Renal cortical epithelial cell (primary cell): ENCODE data around the gene RGL3. TPM values are rescaled to one million over a fixed set of nuclear protein-coding genes. Genes with fewer than 3 reads are reported as not detected.
"Not testable (repeated sequence)": the region's sequence is repeated elsewhere in the genome, so short reads cannot be mapped to it uniquely, and the experiment has no call there.

Experiments
- DNase-seq: peaks from one replicate; pipeline ENCODE4 v3.0.0-alpha.2; 2011; ENCODE audit warnings: low read depth
- total RNA-seq: library from RNA; depleted of rRNA; stranded (reverse); fragments of >200 nt; gene quantifications from 2 replicates; pipeline ENCODE4 v1.2.3, GENCODE V29; 2014

Gene RGL3
- total RNA-seq = 1.9 and 11.2 TPM in 2 replicates

DNA sequence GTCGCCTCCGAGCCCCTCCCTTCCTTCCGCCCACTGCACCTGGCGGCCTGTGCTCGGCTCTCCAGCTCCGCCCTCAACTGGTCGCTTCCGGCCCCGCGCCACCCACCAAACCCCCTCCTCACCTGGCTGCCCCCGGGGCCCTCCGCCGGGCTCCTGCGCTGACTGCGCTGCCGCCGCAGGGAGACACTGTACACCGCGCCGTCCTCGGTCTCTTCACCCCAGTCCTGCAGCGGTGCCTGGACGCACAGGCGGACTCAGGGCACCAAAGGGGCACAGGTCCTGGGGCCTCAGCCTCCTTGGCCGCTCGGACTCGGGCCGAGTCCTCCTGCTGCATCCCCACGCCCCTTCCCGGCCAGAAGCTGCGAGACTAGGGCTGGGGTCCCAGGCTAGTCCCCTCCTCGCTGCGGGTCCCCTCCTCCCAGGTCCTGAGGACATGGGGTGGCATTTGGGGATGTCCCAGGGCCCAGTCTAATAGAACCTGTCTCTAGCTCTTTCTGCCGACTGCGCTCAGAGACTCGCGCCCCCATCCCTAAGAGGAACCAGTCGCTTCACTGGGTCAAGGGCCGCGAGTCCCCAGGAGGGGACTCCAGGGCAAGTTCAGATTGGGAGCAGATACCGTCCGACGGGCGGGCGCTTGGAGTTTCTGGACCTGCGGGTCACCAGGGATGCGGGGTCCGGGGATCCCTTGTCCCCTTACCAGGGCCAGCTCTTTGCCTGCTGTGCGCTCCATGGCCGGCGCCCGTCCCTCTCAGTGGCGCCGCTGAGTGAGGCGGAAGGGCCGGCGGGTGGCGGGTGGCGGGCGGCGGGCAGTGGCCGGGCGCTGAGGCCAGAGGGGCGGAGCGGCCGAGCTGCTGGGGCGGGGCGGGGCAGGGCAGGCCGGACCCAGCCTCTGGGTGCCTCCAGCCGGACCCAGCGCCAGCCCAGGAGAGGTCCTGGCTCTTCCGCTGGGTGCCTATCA, at the start of gene RGL3:
RGL3 (minus strand) TSS at position 766 of the 958 bp plus-strand sequence; CDS start at position 730, 36 bp downstream.
- no peak for DNase-seq

GRCh38 chr19:11468266-11468845, 49.2 kb upstream of the RGL3 start:
- DNase-seq = not testable (repeated sequence)

DNA sequence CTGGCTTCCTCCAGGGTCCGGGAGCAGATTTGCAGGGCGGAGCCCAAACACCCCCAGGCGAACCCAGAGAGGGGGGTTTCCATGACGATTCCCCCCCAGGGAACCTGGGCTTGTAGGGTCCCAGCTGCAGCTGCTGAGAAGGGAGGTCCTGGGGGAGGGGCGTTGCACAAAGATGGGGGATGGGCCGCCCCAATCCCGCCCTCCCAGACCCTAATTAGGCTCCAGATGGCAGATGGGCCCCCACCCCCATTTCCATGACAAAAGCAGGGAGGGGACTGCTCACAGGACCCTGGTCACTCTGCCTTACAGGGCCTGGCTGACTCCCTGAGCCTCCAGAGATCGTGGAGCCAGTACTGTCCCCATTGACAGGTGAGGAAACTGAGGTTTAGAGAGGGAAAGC, 46.5 kb upstream of the RGL3 start:
- DNase-seq = no peak

GRCh38 chr19:11464333-11465265, 45.5 kb upstream of the RGL3 start:
- DNase-seq = no peak

- no peak for DNase-seq
Observed at GRCh38 chr19:11463391-11463790, 44.3 kb upstream of the RGL3 start.

GRCh38 chr19:11461453-11461852, 42.3 kb upstream of the RGL3 start:
- no peak for DNase-seq

GRCh38 chr19:11460207-11460606, 41.1 kb upstream of the RGL3 start:
- no peak for DNase-seq

- not testable (repeated sequence) for DNase-seq
Observed at GRCh38 chr19:11458912-11459311, 39.8 kb upstream of the RGL3 start.

DNA sequence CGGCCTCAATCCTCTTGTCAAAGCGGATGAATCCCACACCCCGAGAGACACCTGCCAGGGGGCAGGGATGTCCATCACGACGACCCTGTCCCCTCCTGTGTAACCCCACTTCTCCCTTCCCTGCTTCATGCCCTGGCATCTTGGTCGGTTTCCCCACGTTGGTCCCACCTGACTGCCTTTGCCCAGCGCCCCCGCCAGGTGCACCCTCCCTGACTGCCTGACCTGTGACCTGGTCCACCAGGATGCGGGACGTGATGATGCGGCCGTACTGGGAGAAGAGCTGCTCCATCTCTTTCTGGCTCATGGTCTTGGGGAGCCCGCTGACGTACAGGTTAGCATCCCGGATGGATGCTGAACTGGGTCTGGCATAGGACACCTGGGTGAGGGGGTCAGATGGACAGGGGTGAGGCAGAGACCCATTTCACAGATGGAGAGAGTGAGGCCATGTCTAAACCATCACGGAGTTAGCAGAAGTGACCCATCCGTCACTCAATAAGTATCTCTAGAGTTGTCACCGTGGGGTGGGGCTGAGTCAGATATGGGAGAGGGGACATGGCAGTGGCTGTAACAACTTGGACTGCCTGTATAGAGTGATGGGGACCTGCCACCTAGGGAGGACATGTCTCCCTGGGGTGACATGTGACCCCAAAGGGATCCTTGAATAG, 39.3 kb upstream of the RGL3 start:
- DNase-seq = no peak

DNA sequence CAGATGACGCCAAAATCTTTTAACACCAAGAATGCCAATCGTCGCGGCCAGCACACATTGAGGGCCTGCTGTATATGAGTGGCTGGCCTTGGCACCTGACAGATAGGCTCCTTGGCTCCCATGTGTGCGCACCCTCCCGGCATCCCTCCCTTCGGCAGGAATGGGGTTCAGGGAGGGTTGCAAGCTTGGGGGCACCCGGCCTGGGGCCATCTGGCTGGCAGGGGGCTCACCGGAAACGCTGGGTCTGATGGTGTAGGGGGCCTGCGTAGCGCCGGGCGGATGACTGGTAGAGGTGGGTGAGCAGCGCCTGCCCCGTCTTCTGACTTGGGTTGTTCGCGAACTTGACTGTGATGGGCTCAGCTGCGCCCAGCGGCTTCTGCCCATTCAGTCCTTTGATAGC, 38.7 kb upstream of the RGL3 start:
- DNase-seq = no peak

DNA sequence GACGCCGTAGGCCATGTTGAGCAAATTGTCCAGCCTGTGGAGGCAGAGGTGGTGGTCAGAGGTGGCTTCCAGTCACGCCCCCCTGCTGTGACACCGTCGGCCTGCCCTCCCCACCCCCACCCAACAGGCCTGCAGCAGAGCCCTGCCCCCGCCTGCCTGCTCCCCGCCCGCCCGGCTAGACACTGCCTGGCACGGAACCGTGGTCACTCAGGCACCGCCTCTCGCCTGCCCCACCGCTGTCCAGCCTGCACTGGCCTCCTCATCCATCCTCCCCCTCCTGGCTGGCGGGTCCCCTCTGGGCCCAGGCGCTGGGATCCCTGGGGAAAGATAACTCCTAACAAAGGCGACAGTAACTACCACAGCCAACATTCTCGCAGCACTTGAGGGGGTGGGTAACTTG, 38.0 kb upstream of the RGL3 start:
- no peak for DNase-seq

GRCh38 chr19:11456659-11457058, 37.5 kb upstream of the RGL3 start:
- DNase-seq = no peak

GRCh38 chr19:11455233-11455554, 36.1 kb upstream of the RGL3 start:
- DNase-seq = not testable (repeated sequence)

GRCh38 chr19:11453468-11454341, 34.6 kb upstream of the RGL3 start:
- DNase-seq = no peak

GRCh38 chr19:11452620-11453310, 33.7 kb upstream of the RGL3 start:
- no peak for DNase-seq

DNA sequence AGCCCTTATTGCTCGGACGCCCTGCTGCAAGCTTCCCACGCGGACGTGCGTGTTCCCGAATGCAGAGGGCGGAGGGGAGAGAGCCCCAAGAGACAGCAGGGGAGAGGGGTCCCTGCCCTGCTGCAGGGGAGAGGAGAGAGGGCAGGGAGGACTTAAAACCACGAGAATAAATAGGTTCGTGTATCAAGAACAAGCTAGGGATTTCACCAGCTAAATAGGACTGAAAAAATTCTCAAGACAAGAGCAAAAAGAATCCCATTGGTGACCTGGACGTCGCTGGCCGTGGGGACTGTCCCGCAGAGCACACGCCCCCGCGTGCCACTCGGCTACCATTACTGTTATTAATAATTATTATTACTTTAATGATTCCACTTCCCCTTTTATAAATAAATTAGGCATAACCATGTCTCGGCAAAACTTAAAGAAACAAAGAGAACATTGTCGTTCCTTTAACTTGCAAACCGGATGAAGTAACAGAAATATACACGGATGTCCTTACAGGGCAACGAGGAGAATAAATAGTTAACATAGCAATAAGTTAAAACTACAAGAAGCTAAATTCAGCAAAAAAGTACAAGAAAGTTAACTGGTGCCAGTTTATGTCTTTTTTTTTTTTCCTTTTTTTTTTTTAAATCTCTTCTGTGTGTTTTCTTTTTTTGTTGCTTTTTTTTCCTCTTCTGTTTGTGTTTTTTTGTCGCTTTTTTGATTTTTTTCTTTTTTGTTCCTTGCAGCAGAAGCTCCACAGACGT, 32.9 kb upstream of the RGL3 start:
- no peak for DNase-seq

GRCh38 chr19:11451327-11451870, 32.3 kb upstream of the RGL3 start:
- DNase-seq = no peak

GRCh38 chr19:11450570-11451326, 31.6 kb upstream of the RGL3 start:
- DNase-seq = no peak
